ENCODE data around the gene ADAMTSL5. TPM values are rescaled to one million over a fixed set of nuclear protein-coding genes. Genes with fewer than 3 reads are reported as not detected.
A peak's percentile ranks its signal among the peaks of the same experiment; 100 is the strongest.

The ADAMTSL5 gene
- total and polyA plus RNA-seq, 9 of the 15 experiments (the other 6 are each of a cell fraction or from before 2014, with no cell fraction given): 1.0 to 11.6 (median 4.1) TPM

- TF ChIP-seq MGA (IDR thresholded peaks at IDR 0.05) (no peak), TCF15 (CRISPR knock-in tag; IDR thresholded peaks at IDR 0.05) (no peak), ZNF121 (CRISPR knock-in tag; conservative IDR thresholded peaks at IDR 0.05) (peak; percentile 88), E2F4 (CRISPR knock-in tag; IDR thresholded peaks at IDR 0.05; ENCODE audit: low read depth) (no peak), NR1H2 (CRISPR knock-in tag; IDR thresholded peaks at IDR 0.05) (no peak), ZNF449 (CRISPR knock-in tag; IDR thresholded peaks at IDR 0.05) (no peak), SRSF7 (optimal IDR thresholded peaks at IDR 0.05; ENCODE audit: low read depth, low read length) (no peak)
Observed at GRCh38 chr19:1512671-1513498, at the start of gene ADAMTSL5 (continued).
